HG03280 (cell line): Measurements from ENCODE around the gene BTBD3.

Experiments
- ATAC-seq: cut with Tn5 transposase; IDR thresholded peaks from one replicate; pipeline ENCODE4 v1.9.1; 2021; ENCODE audit warnings: mild to moderate bottlenecking, moderate library complexity; ENCODE audit not compliant: unreplicated experiment

BTBD3 gene

DNA sequence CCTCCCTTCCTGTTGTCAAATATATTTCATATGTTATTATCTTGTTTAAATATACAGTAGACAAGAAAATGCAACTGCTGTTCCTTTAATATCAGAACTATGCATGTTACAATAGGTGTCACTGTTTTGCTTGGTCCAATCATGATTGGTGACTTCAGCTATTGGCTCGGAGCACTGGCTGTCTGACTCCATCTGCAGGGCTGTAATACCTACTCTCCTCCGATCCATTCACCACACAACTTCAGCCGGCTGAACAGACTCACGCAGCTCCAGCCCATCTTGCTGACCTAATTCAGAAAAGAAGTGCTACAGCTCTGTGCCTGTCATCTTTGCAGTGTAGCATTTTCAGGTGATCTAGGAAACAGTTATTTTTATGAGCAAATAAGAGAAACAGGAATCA, at the start of gene BTBD3:
TSS of gene BTBD3 (plus strand) at position 231 of the 400 bp plus-strand sequence. CDS start 383 bp downstream, outside the sequence.
- ATAC-seq, result peak; percentile 72

DNA sequence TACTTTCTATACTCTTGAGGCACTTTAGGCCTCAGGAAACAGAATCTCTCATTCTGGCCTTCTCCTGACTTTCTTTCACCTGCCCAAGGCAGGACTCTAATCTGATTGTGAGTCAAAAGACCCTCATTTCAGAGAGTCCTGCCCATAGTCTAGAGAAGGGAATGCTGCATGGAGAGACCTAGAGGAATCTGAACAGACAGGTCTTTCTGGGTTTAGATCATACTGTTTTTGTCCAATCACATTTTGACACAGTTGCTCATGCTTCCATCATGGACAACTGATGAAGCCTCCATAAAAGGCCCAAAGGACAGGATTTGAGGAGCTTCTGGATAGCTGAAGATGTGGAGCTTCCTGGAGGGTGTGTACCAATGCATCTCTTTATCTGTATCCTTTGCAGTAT, 48.1 kb upstream of the BTBD3 start:
- ATAC-seq, result no peak

DNA sequence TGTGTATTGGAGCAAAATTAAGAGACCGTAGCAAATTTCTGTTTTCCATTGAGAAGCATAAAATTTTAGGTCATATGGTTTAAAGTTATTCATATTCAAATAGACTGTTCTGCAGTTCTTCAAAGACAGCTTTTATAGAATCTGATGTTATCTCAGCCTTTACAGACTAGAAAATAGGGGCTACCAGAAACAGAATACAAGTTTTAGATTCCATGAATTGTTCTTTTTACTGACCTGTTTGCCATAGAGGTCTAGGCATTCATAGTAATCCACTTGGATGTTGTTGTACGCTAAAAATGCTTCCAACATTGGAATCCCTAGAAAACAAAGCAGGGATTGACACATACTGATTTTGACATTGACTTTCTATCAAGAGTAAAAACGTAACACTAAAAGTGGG, 47.3 kb upstream of the BTBD3 start:
- ATAC-seq, result no peak

DNA sequence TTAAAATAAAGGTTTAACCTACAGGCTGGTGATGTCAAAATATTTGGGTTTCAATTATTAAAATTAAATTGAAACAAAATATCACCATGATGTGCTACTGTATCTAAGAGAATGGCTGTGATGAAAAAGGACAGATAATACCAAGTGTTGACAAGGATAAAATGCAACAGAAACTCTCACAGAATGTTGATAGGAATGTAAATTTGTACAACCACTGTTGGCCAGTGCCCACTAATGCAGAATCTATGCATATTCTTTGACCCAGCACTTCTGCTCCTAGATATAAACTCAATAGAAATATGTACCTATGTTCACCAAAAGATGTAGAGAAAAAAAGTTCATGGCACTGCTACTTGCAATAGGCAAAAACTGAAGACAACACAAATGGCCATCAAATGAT, 41.1 kb upstream of the BTBD3 start:
- no peak for ATAC-seq

DNA sequence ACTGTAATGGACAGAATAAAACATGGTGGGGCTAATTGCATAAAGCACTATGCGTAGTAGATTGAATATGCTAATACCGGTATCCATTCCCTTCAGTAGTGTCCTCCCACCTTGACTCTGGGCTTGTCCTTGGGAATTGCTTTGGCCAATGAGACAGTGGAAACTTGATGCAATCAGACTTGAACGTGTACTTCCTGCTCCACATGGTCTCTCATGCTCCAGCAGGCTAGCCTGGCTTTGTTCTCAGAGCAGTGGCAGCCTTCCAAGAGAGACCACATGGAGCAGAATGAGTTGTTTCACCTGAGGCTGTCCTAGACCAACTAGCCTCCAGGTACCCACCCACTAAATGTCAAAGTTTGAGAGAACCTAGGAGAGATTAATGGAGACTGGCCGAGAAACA, 37.0 kb upstream of the BTBD3 start:
- ATAC-seq, result no peak

DNA sequence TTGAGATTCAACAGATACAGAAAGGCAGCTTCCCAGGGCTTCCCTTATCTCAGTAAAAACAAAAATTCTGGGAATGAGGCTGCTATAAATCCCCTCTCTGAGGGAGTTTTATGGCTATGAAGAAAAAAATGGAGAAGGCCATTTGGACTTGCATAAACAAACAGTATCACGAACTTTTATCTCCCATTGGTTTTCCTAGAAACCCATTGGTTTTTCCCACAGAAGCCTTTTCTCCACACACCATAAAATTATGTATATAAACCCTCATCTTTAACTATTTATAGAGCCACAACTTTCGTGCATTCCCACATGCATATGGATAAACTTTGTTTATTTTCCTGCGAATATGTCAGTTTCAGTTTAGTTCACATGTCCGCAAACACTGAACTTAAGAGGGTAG, 36.2 kb upstream of the BTBD3 start:
- no peak for ATAC-seq

DNA sequence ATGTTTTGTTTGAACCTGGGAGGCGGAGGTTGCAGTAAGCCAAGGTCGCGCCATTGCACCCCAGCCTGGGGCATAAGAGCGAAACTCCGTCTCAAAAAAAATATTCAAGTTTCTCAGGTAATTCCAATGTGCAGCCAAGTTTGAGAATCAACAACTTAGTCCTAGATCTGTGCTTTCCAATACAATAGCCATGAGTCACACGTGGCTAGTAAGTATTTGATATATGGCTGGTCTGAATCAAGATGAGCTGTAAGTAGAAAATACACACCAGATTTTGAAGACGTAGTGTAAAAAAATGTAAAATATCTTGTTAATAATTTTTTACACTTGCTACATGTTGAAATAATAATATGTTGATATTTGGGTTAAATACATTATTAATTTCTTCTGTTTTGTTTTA, 35.0 kb upstream of the BTBD3 start:
- no peak for ATAC-seq

DNA sequence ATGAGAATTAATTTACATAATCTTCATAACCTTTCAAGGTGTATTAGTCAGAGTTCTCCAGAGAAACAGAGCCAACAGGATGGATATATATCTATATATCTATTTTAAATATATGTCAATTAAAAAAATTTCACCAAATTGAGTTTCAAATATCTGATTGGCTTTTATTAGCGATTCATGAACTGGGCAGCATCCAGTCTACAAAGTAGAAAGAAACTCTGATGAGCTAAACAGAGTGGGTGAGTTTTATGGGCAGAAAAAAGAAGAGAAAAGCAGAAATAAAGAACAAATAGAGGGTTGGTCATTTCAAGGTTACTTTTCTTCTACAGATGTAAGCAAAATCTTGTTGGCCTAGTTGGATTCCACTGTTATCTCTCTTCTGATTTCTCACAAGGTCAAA, 29.0 kb upstream of the BTBD3 start:
- no peak for ATAC-seq

DNA sequence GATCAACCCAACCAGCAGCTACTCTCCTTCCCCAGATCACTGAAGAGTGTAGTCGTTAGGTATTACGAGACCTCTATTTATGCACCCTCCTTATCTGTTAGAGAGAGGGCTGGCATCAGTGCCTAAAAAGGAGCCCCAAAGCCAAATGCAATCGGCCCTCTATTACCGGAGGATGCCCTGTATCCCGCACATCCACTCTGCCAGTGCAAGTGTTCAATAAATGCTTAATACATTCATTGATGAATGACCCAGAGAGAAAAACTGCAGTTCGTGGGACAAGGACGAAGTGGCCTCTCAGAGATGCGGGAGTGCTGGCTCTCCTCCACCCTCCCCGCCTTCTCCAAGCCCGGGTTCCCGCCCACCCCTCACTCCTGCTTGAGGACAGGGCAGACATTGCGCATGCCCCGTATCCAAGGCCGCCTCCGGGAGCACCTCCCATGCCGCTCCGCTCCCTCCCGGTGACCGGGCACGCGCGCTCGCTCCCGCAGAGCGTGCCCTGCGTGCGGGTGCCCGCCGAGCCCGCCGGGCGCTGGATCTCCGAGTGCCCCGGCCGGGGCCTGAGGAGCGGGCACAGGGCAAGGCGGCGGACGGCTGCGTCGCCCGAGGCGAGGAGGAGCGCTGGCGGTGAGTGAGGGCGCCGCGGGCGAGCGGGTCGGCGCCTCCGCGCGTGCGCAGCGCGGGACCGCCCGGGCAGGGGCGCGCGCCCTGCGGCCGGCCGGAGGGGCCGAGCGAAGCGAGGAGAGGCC, 27.2 kb upstream of the BTBD3 start:
- peak; percentile 56 for ATAC-seq

DNA sequence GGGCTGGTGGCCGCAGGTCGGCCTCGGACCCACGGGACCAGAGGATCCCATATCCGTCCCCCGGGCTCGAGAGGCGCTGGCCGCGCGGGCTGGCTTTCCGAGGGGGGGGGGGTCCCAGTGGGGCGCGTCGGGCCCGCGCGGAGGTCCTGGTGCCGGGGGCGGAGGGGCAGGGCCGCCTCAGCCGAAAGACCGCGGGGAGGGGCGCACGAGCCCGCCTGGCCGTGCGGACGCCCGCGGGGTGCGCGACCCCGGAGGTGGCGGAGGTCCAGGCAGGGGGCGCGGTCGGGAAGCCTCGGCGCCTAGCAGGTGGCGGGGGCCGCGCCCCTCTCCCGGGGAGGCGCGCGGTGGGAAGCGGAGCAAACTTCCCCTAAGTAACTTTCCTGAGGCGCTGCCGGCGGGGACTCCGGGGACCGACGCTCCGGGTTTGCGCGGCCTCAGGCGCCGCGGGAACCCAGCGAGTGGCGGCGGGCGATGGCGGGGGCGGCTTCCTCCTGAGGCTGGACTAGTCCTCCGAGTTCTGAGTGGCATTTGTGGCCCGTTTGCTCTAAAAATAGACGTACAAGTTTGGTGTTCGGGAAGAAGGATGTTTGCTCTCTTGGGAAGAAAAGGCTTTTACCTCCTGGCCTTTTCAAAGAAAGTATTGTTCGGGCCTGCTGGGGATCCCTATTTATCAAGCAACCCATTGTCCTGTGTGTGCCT, 26.5 kb upstream of the BTBD3 start:
- ATAC-seq, result peak; percentile 33

DNA sequence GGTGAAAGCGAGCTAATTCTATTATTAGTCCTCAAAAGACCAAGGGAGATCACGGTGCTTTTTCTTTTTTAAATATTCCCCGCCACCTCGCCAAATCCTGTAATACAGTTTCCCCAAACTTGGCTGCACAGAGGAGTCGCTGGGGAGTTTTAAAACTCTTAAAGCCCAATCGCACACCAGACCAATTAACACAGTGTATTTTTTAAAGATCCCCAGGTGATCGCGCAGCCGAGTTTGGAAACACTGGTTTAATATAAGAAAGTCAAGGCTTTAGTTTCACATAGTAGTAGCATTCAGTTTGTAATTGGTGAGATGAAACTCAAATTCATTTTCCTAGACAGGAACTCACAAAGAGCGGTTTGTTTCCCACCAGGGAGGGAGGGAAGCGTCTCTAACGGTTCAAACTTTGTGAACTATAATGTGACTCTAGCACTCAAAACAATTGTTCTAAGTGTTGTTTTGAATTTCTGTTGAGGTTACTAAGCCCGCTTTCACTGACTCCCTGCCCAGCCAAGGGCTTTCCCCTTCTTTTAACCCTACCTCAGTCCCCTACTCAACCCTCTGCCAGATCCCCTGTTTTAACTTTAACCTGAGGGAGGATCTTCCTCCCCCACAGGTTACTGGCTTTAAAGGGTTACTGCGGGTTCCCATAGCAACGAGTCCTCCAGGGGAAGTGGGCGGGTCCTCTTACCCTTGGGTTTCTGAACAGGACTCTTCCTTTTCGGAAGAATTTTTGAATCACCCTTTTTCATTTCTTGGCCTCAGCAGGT, 25.7 kb upstream of the BTBD3 start:
- peak; percentile 47 for ATAC-seq

DNA sequence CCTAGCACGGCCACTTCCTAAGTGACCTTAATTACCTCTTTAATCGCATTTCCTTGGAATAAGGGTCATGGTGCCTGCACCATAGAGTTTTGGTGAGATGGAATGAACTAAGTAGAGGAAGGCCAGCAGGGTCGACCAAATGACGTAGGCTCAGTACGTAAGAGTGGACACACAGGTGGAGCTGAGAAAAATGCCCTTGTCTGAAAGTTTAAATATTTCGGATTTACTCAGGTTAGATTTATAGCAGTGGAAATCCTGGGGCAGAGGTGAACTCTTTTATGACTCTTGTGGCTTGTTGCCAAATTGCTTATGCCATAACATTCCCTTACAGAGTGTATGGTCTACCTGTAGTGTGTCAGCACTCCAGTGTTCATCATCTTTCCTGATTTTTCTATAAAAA, 23.6 kb upstream of the BTBD3 start:
- no peak for ATAC-seq

DNA sequence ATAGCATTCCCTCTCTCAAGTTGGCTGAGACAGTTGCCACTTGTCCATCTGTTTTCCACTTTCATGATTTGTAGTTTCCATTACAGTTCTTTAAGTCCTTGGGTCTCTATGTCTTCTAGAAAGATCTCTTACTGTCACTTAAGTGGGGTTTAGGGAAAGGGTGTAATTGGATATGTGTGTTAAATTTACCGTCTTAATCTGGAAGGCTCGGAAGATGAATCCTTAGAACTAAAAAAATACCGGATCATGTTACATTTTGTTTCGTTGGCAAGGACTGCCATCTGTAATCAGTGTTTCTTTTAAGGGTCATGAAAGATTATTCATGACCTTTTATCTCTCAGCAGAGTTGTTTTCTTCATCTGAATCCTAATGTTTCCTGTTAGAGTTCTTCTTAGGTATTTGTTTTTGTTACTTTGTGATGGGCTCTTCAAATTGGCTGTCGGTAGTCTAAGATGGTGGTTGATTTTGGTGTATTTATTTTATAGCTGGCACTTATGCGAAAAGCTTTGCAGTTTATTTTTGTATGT, 21.8 kb upstream of the BTBD3 start:
- ATAC-seq, result no peak

DNA sequence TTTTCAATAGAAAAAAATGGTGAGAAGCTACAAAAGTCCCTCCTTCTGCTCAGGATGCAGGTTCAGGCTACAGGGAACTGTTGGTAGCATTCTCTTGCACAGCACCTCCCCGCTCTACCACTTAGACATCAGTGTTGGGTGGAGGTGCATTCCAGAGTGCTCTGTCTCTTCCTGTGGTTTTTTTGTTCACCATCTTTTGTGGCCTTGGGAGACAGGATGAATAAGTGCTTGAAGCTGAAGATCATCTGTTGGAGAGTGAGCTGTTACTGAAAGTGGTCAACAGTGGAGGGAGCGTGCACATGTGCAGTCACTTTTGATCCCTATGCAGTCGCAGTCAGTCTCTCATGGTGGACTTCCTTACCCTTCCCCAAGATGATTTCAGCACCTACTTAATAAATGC, 16.6 kb upstream of the BTBD3 start:
- ATAC-seq, result no peak

DNA sequence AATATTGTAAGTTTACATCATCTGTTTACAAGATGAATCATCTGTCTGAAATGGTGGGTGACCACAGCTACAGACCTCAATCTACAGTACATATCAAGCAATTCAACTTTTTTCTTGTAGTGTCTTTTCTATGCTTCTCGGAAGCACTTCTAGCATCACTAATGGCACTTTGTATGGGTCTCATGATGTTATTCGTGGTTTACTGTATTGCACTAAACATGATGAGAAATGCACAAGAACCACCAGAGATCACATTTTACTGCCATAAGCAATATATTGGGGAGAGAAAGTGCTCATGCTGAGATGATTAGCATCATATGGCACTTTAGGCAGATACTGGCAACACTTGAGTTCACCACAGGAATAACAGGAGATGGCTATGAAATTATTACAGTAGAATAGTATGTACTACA, 15.4 kb upstream of the BTBD3 start:
- no peak for ATAC-seq

DNA sequence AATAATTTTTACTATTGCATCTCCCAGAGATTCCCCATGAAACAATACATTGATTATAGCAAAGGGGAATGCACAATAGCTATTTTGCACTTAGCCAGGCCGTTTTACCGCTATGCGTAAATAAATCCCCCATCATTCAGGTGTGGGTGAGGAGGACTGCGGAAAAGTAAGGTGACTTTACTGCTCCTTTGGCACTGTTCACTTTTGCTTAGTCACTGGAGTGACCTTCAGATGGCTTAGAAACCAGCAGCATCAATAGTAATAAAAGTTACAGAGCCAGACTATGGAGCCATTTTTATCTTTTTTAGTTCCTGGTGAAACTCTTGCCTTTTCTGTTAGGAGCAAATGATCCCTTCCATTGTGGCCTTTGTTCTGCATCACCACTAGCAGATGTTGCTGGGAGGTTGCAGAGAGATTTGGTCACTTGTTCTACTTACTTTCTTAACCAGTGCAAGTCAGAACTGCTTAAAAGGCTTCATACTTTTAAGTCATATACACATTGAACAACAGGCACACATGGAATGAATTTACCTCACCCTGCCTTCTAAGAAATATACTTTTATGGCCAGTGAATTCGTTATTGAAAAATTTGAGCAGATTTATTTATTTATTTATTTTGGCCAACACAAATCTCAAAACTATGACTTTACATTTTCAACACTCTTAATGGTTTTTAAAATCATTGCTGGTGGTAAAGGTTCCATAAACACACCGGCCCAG, 12.1 kb upstream of the BTBD3 start:
- no peak for ATAC-seq

DNA sequence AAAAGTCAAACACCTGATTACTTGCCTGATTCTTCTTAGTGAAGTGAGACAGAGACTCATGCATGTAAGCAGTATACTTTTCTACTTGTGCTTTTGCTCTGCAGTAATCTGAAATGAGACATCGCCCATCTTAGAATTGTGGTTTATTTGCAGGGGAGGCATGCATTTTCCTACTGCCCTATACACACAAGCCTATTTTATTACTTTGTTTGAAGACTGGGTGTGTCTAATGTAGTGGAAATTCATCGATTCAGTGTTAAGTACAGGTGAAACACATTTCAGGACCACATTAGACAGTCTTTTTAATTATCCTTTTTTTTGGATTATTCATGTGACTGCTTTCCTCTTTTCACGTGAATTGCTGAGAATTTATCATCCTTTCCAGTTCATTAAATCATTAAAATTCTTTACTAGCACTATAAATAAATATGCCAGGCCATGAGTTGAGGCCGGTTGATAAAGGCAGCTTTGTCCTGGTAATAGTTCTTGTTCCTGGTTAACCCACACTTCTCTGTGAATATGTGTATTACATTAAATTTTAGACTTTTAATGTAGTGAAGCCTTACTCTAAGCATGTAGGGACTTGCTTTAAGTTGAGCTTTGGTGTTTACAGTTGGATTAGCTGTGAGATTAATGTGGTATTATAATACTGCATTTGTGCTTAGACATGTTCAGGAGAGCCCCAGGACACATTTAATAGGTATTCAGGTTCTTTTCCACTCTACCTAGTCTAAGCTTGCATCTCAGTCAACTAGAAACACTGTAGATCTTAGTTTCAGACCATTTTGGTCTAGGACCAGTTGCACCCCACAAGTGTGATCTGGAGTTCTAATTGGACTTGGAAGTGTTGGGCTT, 10.8 kb upstream of the BTBD3 start:
- no peak for ATAC-seq

DNA sequence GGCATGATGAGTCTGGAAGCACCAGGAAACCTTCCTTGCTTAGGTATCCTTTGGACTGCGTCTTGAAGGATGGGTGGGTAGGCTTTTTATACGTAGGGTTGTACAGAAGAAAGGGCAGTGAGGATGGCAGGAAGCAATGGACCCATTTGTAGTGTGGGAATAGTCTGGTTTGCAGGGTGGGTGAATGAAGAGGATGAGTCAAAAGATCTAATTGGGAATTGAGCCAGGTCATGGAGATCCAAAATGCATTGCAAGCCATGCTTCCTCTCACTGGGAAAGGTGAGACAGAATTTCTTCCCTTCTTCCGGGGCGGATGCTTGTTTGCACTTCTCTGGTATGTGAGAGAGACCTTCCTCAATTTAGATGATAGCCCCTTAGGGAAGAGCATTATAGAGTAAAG, 10.1 kb upstream of the BTBD3 start:
- ATAC-seq, result no peak

DNA sequence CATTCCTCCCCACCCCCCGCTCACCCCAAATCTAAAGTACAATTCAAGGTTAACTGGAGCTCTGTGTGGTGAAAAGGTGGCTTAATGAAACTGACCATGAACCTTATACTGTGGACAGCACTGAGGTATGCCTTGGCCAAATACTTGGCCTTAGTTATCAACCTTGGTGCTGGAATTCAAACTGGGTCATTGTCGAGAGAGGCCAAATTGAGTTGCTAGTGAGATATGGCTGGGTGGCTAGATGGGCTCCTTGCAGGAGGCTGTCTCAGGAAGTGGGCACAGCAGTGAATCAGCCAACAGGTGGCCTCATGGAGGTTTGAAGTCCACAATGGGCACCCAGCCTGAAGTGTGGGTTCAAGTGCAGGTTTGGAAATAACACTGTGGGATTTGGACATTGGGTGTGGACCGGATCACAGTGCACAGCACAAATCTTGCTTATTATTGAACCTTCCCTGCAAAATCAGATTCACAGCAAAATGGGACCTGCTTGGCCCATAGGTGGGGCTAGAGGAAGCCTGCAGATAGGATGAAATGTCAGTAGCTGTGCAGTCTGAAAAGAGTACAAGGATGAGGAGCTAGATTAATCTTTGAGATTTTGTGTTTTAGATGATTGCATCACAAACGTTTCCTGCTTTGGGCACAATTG, 5.6 kb upstream of the BTBD3 start:
- no peak for ATAC-seq
